CD4-positive, alpha-beta T cell treated with Interleukin-10 for 1 hour (primary cell): Measurements from ENCODE around the gene MPDU1.
A peak's percentile ranks its signal among the peaks of the same experiment; 100 is the strongest.
"Not testable (repeated sequence)": the region's sequence is repeated elsewhere in the genome, so short reads cannot be mapped to it uniquely, and the experiment has no call there.

Experiments used
- DNase-seq: peaks from one replicate; pipeline ENCODE4 v3.0.0-alpha.2; 2020

The MPDU1 gene

DNA sequence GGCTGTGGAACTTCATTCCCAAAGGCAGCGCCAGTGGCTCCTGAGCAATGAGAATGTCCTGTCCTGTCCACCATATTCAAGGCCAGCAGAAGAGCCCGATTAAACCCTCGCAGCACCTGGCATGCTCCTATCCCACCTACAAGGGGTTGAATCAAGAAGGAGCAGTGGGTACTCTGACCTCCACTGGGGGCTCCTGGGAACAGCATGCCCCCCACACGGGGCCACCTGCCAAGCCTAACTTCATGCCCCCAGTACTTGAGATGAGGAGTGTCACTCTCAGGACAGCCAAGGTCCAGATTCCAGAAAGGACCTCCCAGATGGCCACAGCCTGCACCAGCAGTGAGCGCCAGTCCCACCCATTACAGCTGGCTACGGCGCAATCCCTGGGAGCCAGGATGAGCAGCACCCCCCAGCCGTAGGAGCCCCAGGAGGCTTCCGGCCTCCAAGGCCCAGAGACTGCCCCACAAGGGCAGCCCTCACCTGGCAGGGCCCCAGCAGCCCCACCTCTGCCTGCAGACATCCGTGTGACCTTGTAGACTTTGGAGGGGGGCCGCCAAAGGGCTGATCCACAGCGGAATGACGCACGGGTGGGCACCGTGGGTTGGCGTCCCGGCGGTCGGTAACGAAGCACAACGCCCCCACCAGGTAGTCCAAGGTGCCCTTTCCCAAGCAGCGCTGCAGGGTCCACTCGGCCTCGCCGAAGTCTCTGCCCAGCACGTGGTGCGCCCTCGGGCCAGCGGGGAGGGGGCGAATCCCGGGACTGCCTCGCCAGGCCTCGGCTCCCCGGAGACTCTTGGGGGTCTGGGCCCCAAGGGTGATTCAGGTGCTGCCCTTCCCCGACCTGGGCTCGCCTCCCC lies 1.0 kb upstream of the MPDU1 start:
- no peak for DNase-seq

DNA sequence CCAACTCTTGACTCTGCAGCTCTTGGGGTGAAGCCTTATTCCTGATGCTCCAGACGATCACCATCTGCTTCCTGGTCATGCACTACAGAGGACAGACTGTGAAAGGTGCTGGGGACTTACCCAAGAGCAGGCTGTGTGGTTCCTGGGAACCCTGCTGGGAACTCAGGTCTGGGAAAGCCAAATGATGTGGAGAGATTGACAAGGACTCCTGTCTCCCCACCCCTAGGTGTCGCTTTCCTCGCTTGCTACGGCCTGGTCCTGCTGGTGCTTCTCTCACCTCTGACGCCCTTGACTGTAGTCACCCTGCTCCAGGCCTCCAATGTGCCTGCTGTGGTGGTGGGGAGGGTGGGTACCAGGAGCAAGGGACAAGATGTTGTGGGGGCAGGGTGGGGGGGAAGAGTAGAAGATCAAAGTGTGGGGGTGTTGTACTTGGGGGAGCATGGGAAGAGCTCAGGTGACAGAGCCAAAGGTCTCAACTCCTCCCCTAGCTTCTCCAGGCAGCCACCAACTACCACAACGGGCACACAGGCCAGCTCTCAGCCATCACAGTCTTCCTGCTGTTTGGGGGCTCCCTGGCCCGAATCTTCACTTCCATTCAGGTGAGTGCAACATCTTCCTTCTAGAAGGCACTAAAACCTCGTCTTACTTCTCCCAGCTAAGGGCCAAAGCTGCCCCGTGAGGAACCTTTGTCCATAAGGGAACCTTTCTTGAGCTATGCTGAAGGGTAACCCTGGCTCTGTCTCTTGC lies 3.2 kb downstream of the MPDU1 start:
- DNase-seq, result no peak

DNA sequence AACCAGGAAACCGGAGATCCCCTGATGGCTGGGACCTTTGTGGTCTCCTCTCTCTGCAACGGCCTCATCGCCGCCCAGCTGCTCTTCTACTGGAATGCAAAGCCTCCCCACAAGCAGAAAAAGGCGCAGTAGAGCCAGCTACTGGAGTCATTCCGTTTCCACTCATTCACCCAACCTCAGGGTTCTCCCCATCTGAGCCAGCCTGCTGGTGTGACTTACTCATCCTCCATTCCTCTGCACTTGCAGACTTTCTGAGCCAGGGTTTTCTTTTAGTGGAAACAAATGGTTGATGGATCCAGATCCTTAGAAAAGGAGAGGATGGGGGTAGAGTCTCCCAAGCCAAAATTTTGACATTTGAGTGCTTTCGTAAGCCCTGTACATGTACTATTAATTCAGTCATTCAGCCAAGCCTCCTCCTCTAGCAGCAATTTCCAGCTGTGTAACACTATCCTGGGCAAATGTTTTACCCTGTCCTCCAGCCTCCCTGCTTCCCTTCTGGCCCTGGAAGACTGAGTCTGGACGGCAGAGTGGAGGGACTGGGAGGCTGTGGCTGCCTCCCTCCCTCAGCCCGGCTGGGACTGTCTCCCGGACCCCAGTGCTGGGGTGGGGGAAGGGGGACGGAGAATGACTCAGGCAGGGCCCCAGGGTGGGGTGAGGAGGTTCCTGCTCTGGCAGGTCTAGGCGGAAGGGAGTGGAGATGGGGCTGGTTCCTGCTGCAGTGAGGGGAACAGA lies 3.9 kb downstream of the MPDU1 start:
- no peak for DNase-seq

- no peak for DNase-seq
These were observed 5.0 kb downstream of the MPDU1 start for GRCh38 chr17:7588553-7589203.

- DNase-seq, result peak; percentile 73
These were observed 5.7 kb downstream of the MPDU1 start for GRCh38 chr17:7589204-7589868.

GRCh38 chr17:7589891-7590691 lies 6.4 kb downstream of the MPDU1 start, which contains the start of gene SOX15:
SOX15 (minus strand) TSS chr17:7590094; CDS start chr17:7589676, 418 bp downstream.
- DNase-seq, result no peak

- DNase-seq, result no peak
These were observed 7.1 kb downstream of the MPDU1 start for GRCh38 chr17:7590743-7591142.

DNA sequence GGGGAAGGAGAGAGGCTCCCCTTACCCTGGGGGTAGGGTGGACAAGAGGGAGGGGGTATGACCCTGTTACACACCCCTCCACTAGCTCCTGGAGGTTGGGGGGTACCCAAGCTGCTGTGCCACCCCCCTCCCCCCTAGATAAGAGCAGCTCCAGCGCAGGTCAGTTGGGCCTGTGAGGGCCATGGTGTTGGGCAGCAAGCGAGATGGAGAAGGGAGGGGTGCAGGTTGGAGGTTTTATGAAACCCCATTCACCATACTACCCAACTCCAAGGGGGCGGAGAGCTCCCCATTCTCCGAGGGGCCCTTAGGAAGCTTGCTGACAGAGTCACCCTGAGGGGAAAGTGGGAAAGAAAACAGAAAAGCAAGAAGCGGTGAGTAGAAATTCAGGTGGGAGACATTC lies 7.9 kb downstream of the MPDU1 start:
- no peak for DNase-seq

GRCh38 chr17:7592422-7593021 lies 8.9 kb downstream of the MPDU1 start:
- DNase-seq, result no peak

- DNase-seq, result no peak
These were observed 9.6 kb downstream of the MPDU1 start for GRCh38 chr17:7593296-7593695.

DNA sequence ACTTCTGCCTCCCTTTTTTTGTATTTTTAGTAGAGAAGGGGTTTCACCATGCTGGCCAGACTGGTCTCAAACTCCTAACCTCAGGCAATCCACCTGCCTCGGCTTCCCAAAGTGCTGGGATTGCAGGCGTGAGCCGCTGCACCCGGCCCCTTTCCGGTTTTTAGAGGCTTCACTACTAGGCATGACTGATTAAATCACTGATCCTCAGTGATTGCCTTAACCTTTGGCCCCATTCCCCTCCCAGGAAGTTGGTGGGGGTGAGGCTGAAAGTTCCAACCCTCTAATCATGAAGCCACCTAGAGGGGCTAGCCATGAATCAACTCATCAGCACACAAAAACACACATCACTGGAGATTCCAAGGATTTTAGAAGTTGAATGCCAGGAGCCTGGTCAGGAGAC lies 13.9 kb downstream of the MPDU1 start:
- DNase-seq, result not testable (repeated sequence)

GRCh38 chr17:7606280-7606679 lies 22.6 kb downstream of the MPDU1 start:
- DNase-seq, result no peak

DNA sequence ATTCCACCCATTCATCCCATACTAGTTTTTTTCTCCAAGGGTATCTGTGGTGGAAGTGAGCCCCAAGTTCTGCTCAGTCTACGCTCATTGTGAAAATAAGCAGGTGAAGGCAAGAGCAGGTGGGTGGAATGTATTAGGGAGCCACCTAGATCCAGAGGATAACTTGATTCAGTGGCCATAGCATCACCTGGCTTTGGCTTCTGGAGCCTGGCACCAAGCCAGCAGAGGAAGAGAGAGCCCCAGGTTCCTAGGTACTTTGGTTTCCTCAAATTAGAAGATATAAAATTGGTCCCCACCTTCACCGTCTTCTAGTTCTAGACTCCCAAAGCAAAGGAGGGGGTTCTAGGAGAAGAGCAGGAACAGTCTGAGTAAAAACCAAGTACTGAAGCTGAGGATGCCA lies 27.0 kb downstream of the MPDU1 start:
- no peak for DNase-seq

DNA sequence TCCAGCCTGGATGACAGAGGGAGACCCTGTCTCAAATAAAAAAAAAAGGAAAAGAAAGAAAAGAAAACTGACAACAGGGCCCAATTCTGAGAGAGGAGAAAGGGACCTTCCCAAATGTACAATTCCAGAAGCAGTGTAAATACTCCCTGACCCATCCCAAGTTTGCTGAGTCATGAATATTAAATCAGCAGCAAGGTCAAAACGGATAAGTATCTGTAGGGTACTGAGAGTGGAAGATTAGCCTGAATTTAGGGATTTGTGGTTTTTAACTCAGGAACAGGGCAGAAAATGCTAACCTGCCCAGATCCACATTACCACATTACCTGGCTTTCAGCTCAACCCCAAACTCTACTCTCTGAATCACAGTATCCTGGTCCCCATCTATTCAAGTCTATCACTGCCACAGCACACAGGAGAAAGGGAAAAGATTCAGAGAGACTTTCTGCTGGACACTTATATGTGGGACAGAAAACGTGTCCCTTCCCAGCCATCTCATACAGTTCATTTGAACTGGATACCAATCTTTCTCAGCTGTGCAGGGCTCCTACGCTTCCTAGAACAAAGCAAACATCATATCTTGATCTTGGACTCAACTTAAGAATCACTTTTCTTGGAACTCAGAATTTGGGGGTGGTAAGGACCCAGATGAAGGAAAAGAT lies 28.1 kb downstream of the MPDU1 start:
- DNase-seq, result no peak

GRCh38 chr17:7612294-7612640 lies 28.6 kb downstream of the MPDU1 start:
- DNase-seq, result no peak

DNA sequence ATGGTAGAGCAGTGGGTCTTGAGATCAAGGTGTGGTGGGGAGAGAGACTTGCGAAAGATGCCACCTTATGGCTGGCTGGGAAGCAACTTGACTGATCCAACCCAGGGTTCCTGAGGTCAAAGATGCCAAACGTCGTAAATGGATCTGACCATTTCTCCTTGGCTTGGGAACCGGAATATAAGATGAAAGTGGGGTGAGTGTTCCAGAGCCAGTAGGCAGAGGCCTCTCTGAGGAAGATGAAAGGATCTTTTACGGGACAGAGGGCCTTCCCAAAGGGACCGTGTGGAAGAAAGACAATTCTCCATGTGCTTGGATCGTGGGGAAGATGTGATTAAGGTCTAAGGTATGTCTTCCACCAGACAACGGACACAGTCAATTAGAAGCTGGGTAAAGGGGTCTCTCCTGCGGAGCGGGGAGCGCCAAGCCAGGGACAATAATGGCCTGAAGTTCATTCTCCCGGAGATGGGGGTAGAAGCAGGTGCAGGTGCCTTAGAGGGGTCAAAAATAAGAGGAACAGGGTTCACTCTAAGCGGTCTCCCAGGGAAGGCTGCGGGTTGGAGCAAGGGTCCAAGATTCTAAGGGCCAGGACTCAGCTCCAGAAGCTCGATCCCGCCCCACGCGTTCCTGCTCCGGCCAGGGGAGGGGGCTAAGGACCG lies 30.2 kb downstream of the MPDU1 start:
- peak; percentile 7 for DNase-seq

DNA sequence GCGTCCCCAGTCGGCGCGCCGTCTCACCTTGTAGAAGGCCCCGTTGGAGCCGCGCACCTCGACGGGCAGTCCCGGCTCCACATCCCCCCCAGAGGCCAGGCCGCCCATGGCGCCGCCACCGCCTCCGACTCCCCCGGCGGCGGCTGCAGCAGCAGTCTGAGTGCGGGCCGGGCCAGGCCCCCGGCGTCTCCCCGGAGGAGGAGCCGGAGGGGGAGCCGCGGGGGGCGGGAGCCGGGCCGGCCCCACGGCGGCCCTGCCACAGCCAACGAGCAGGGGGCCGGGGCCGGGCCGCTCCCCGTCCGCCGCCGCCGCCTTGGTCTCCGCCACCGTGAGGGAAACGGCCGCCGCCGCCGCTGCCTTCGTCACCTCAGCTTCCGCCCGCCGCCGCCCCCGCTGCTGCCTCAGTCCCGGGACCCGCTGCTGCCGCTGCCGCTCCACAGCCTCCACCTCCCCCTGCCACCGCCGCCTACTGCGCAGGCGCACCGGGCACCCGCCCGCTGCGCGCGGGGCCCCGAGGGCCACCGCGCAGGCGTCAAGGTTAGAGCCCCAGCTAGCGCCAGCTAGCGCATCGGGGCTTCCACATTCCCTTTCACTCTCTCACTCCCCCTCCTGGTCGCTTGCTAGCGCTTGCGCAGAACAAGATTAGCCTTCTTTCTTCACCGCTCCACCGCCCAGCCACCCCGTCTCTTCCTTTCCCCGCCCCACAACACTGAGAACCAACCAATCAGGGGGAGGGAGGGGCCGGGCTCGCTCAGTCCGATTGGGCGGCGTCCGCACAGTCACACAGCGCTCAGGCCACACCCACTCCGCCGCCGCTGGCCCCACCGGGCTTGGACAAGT lies 31.0 kb downstream of the MPDU1 start, which contains the start of gene FXR2:
Gene FXR2, minus strand, starts transcription at position 473 of the 840 bp plus-strand sequence. Its CDS starts 365 bp downstream, at position 108.
- DNase-seq, result peak; percentile 100

- DNase-seq, result no peak
These were observed 31.7 kb downstream of the MPDU1 start for GRCh38 chr17:7615265-7615747.

DNA sequence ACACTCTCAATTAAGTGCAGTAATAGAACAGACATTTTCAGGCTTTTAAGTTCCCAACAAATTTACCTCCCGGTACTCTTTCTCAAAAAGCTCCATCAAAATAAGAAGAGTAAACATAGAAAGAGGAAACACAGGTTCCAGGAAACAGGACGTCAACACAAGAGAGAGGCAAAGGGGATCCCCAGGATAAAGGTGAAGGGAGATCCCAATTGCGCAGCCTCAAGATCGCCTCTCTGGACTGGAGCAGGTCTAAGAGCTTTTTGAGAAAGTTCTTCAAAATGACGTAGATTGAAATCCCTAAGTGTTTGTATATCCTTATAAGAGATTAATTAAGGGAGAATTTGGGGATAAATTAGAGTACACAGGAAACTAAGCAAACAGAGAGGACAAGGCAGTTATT lies 35.0 kb downstream of the MPDU1 start:
- DNase-seq, result no peak
